ENCODE results near the gene PPP2R3B.

The PPP2R3B gene

GRCh38 chrX:370963-371745, 15.6 kb downstream of the PPP2R3B start:
- no peak for DNase-seq (ENCODE audit: low spot score)

GRCh38 chrX:370244-370962, 16.3 kb downstream of the PPP2R3B start:
- DNase-seq (ENCODE audit: low spot score), result no peak

- no peak for DNase-seq (ENCODE audit: low spot score)
These were observed 17.1 kb downstream of the PPP2R3B start for GRCh38 chrX:369563-370101.

GRCh38 chrX:368811-369562, 17.7 kb downstream of the PPP2R3B start:
- peak; percentile 69 for DNase-seq (ENCODE audit: low spot score)

GRCh38 chrX:367866-368265, 18.8 kb downstream of the PPP2R3B start:
- no peak for DNase-seq (ENCODE audit: low spot score)

GRCh38 chrX:367349-367748, 19.4 kb downstream of the PPP2R3B start:
- no peak for DNase-seq (ENCODE audit: low spot score)

- no peak for DNase-seq (ENCODE audit: low spot score)
These were observed 22.9 kb downstream of the PPP2R3B start for GRCh38 chrX:363621-364375.

GRCh38 chrX:362937-363620, 23.6 kb downstream of the PPP2R3B start:
- no peak for DNase-seq (ENCODE audit: low spot score)

- no peak for DNase-seq (ENCODE audit: low spot score)
These were observed 24.4 kb downstream of the PPP2R3B start for GRCh38 chrX:362351-362750.

- no peak for DNase-seq (ENCODE audit: low spot score)
These were observed 25.2 kb downstream of the PPP2R3B start for GRCh38 chrX:361231-362145.

GRCh38 chrX:360496-361150, 26.1 kb downstream of the PPP2R3B start:
- no peak for DNase-seq (ENCODE audit: low spot score)

GRCh38 chrX:358651-359143, 28.0 kb downstream of the PPP2R3B start:
- no peak for DNase-seq (ENCODE audit: low spot score)

- peak; percentile 24 for DNase-seq (ENCODE audit: low spot score)
These were observed 28.8 kb downstream of the PPP2R3B start for GRCh38 chrX:357693-358471.

- DNase-seq (ENCODE audit: low spot score), result no peak
These were observed 29.5 kb downstream of the PPP2R3B start for GRCh38 chrX:357035-357692.

GRCh38 chrX:356385-357034, 30.2 kb downstream of the PPP2R3B start:
- peak; percentile 23 for DNase-seq (ENCODE audit: low spot score)

- DNase-seq (ENCODE audit: low spot score), result no peak
These were observed 31.2 kb downstream of the PPP2R3B start for GRCh38 chrX:355329-356050.
